ENCODE results near the gene STBD1. TPM values are rescaled to one million over a fixed set of nuclear protein-coding genes. Genes with fewer than 3 reads are reported as not detected.
"Not testable (repeated sequence)": the region's sequence is repeated elsewhere in the genome, so short reads cannot be mapped to it uniquely, and the experiment has no call there.

The STBD1 gene
- total RNA-seq, 4 donors from 2014 or later, result 0.89 to 2.3 (median 1.1) TPM

DNA sequence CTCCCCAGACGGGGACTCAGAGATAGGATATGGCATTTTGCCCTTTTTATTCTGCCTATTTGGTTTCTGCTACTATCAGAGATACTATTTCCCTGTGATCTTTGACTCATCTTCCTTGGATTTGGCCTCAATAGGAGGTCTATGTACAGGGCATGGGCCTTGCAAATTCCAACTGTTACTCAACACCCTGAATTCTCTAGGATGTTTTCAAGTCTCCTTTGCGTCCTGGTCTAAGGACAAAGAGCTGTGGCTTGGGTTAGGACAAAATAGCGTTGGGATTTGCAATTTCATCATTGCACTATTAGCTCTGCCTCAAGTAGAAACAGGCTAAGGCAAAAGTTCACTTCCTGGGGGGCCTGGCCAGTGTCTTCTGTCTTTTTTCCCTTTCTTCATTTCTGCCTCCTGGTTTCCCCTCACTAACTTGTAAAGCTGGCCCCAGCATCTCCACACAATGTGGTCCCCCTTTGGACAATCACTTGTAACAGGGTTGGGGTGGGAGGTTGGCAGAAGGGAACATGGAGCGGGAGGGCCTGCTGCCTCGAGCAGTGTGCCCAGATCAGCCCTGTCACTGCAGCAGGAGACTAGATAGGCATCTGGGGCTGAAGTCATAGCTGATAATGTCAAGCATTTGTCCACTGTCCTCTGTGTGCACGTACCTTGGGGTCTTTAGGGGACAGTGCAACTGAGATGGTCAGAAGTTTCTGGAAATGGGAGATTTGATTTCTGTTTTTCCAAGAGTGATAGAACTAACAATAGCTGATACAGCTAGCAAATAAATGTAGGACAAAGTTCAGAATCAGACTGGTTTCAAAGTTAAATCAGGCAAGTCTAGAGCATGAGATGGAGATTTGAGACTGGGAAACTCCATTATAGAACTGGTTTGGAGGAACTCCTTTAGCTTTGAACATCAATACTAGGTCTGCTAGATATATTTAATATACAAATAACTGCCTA lies 25.8 kb upstream of the STBD1 start:
- DNase-seq (ENCODE audit: low spot score in 2 of 2), result no peak
- intact Hi-C loops (cut with DNase I; ENCODE audit: low total_unique reads), result no loop called here
- 86 to 90% methylated on average over 6 of the region's 6 CpGs for WGBS, 2 donors
- H3K4me3 ChIP-seq (ENCODE audit: low read depth, poor library complexity, severe bottlenecking), result no peak overlapping the region
- TF ChIP-seq, protein P1, sequence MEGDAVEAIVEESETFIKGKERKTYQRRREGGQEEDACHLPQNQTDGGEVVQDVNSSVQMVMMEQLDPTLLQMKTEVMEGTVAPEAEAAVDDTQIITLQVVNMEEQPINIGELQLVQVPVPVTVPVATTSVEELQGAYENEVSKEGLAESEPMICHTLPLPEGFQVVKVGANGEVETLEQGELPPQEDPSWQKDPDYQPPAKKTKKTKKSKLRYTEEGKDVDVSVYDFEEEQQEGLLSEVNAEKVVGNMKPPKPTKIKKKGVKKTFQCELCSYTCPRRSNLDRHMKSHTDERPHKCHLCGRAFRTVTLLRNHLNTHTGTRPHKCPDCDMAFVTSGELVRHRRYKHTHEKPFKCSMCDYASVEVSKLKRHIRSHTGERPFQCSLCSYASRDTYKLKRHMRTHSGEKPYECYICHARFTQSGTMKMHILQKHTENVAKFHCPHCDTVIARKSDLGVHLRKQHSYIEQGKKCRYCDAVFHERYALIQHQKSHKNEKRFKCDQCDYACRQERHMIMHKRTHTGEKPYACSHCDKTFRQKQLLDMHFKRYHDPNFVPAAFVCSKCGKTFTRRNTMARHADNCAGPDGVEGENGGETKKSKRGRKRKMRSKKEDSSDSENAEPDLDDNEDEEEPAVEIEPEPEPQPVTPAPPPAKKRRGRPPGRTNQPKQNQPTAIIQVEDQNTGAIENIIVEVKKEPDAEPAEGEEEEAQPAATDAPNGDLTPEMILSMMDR (IDR thresholded peaks at IDR 0.05), result no peak
- TF ChIP-seq POLR2A (IDR thresholded peaks at IDR 0.05), result no peak

DNA sequence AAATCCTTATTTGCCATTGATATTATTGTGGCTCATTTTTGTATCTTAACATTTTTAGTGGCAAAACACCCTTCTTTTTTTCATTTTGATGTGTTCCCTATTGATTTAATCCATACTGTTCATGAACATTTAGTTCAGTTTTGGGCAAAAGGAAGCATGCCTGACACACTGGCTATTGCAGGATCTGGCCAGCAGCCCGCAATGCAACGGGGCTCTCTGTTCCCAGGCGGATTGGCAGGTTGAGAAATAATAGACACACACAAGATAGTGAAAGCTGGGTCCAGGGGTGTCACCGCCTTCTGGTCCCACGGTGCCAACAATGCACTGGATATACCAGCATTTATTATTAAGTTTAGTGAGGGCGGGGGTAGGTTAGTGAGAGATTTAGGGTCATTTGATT lies 24.9 kb upstream of the STBD1 start:
- intact Hi-C loops (cut with DNase I; ENCODE audit: low total_unique reads); DNase-seq (ENCODE audit: low spot score in 2 of 2); H3K4me3 ChIP-seq (ENCODE audit: low read depth, poor library complexity, severe bottlenecking): not testable (repeated sequence)
- WGBS, 2 donors, result 71 to 79% methylated on average over 6 of the region's 6 CpGs

DNA sequence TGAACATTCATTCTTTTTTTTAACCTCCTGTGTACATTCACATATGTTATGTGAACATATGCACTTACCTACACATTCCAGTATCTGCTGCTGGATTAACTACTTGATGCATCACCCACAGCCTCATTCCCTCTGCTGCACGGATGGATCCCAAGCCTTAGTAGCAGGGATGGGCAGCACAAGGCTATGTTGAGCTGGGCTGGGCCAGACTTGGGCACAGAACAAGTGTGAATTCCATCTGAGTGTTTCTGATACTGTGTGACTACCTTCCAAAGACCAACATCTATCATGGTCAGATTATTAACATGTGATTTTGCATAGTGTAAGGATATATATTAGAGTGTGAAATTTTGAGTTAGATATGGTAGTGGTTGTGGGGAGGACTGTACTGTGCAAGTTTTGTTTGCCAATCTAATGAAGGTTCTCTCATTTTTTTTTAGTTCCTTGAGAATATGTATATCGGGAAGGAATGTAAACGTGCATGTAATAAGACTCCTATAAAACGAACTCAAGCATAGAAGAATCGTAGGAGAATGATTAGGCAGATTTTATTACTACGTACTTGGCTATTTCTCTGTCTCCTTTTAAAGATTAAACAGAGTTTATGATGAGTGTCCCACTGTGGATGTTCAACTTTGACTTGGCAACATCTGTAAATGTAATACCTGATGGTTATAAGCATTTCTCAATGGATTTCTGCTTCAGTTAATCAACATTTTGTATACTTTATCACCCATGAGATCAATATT lies 23.4 kb upstream of the STBD1 start:
- intact Hi-C loops (cut with DNase I; ENCODE audit: low total_unique reads), result no loop called here
- 80% methylated on average over 6 of the region's 6 CpGs for WGBS, 2 donors
- no peak for TF ChIP-seq POLR2A (IDR thresholded peaks at IDR 0.05)
- TF ChIP-seq, protein P1 (IDR thresholded peaks at IDR 0.05), result no peak
- H3K4me3 ChIP-seq (ENCODE audit: low read depth, poor library complexity, severe bottlenecking), result no peak overlapping the region
- no peak for DNase-seq (ENCODE audit: low spot score in 2 of 2)

DNA sequence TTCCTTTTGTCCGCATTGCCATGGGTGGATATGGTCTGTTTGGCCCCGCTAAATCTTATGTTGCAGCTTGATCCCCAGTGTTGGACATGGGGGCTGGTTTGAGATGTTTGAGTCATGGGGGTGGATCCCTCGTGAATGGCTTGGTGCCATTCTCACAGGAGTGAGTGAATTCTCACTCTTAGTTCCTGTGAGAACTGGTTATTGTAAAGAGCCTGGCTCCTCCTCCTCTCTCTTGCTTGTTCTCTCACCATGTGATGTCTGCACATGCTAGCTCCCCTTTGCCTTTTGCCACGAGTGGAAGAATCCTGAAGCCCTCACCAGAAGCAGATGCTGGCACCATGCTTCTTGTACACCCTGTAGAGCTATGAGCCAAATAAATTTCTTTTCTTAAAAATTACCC lies 22.6 kb upstream of the STBD1 start:
- no peak overlapping the region for H3K4me3 ChIP-seq (ENCODE audit: low read depth, poor library complexity, severe bottlenecking)
- WGBS, 2 donors, result 67 to 75% methylated on average over 4 of the region's 4 CpGs
- no peak for TF ChIP-seq POLR2A (IDR thresholded peaks at IDR 0.05)
- TF ChIP-seq, protein P1 (IDR thresholded peaks at IDR 0.05), result no peak
- DNase-seq (ENCODE audit: low spot score in 2 of 2), result no peak
- intact Hi-C loops (cut with DNase I; ENCODE audit: low total_unique reads), result no loop called here

DNA sequence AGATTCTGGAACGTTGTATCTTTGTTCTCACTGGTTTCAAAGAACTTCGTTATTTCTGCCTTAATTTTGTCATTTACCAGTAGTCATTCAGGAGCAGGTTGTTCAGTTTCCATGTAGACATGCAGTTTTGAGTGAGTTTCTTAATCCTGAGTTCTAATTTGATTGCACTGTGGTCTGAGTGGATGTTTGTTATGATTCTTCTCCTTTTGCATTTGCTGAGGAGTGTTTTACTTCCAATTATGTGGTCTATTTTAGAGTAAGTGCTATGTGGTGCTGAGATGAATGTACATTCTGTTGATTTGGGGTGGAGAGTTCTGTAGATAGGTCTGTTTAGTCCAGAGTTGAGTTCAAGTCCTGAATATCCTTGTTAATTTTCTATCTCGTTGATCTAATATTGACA lies 18.7 kb upstream of the STBD1 start:
- H3K4me3 ChIP-seq (ENCODE audit: low read depth, poor library complexity, severe bottlenecking); DNase-seq (ENCODE audit: low spot score in 2 of 2); intact Hi-C loops (cut with DNase I; ENCODE audit: low total_unique reads): not testable (repeated sequence)
- WGBS, 2 donors, result 81 to 89% methylated on average over 3 of the region's 3 CpGs

DNA sequence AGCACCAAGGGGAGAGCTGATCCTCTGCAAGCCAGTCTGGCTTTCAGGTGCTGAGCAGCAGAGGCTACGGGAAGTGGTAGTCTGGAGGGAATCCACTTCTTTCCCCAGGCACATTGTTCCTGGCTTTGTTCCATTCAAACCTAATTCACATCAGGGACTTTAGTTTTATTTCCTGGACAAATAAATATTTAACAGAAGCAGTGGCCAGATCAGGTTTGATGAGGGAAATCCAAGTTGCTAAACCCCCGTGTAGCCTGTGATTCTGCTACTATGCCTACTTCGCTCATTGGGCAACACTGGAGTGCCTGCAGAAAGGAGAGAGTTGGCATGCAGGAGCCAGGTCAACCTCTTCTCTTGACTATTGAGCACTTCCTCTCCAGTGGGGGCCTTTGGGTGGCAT lies 13.8 kb upstream of the STBD1 start:
- 84 to 89% methylated on average over 3 of the region's 3 CpGs for WGBS, 2 donors
- intact Hi-C loops (cut with DNase I; ENCODE audit: low total_unique reads), result no loop called here
- H3K4me3 ChIP-seq (ENCODE audit: low read depth, poor library complexity, severe bottlenecking), result no peak overlapping the region
- no peak for TF ChIP-seq POLR2A (IDR thresholded peaks at IDR 0.05)
- TF ChIP-seq, protein P1 (IDR thresholded peaks at IDR 0.05), result no peak
- no peak for DNase-seq (ENCODE audit: low spot score in 2 of 2)

Data from lower leg skin (tissue), 4 donors.